GM12878 (cell line): ENCODE data around the gene SPATA31C1. TPM values are rescaled to one million over a fixed set of nuclear protein-coding genes. Genes with fewer than 3 reads are reported as not detected.

Experiments used
- ATAC-seq: fragments of 200-7000 bp; cut with Tn5 transposase; 3 replicates; pipeline ENCODE4 v1.9.1; 2020; ENCODE audit warnings: mild to moderate bottlenecking, moderate library complexity
- BruUV-seq: library from RNA; stranded (reverse); fragments of 400-500 nt; replicated peaks from 2 replicates; lab custom pipeline; 2021; lab: Mats Ljungman, UMichigan
- CTCF ChIA-PET: fragments of 300-600 bp; sonication (Branson Sonifier 250); formaldehyde crosslinking; extraction: SDS; loops from one replicate; lab custom pipeline; 2021; ENCODE audit warnings: inconsistent platforms; lab: Yijun Ruan, JAX
- POLR2A ChIA-PET: fragments of 350-600 bp; formaldehyde crosslinking; extraction: SDS; loops from one replicate; lab custom pipeline; 2021; ENCODE audit warnings: inconsistent platforms; lab: Charles Lee
- RAD21 ChIA-PET: fragments of 300-600 bp; sonication (Branson Sonifier 250); formaldehyde crosslinking; loops from one replicate; lab custom pipeline; 2023; ENCODE audit warnings: antibody characterized with exemption; ENCODE audit not compliant: unreplicated experiment; lab: Charles Lee
- SMC1A ChIA-PET: fragments of 300-600 bp; sonication (Branson Sonifier 250); formaldehyde crosslinking; loops from one replicate; lab custom pipeline; 2023; ENCODE audit not compliant: unreplicated experiment, uncharacterized antibody; lab: Charles Lee
- DNase-seq: peaks from one replicate; pipeline ENCODE4 v3.0.0-alpha.2; 2011; ENCODE audit warnings: low read depth, low spot score
- FAIRE-seq: peaks from 3 replicates; lab custom pipeline; 2011; peaks lifted over from hg19 to GRCh38; lab: Jason Lieb, UNC
- H2AFZ ChIP-seq: 2 replicates; pipeline ENCODE4 v1.6.0; 2011; ENCODE audit warnings: low read depth, low read length, control low read depth; ENCODE audit not compliant: control insufficient read depth
- H3K27ac ChIP-seq: 2 replicates; pipeline ENCODE4 v1.5.1; 2011; ENCODE audit warnings: control low read depth; ENCODE audit not compliant: control insufficient read depth, insufficient read depth
- H3K27me3 ChIP-seq, 2 experiments: replicated peaks in 1 of 2; 2 replicates each; pipeline versions ENCODE4 v1.6.0 to v1.6.1; 2011; ENCODE audit warnings: low read length in 1 of 2; ENCODE audit not compliant: control insufficient read depth in 2 of 2, insufficient read depth in 2 of 2
- H3K36me3 ChIP-seq, 2 experiments: 2 replicates each; pipeline ENCODE4 v1.5.1; 2011; ENCODE audit warnings: low read length in 1 of 2; ENCODE audit not compliant: control insufficient read depth in 2 of 2, insufficient read depth in 2 of 2
- H3K4me1 ChIP-seq: 2 replicates; pipeline ENCODE4 v1.6.1; 2011; ENCODE audit warnings: mild to moderate bottlenecking, low read length, moderate library complexity, mixed read lengths; ENCODE audit not compliant: control insufficient read depth, insufficient read depth
- H3K4me2 ChIP-seq: 2 replicates; pipeline ENCODE4 v1.6.0; 2011; ENCODE audit warnings: control low read depth; ENCODE audit not compliant: control insufficient read depth, insufficient read depth
- H3K4me3 ChIP-seq: fragments of 200-600 bp; sonication (generic); 2 replicates; pipeline ENCODE4 v1.5.1; 2016
- H3K79me2 ChIP-seq: 2 replicates; pipeline ENCODE4 v1.6.0; 2011; ENCODE audit warnings: low read length; ENCODE audit not compliant: control insufficient read depth, insufficient read depth
- H3K9ac ChIP-seq: 2 replicates; pipeline ENCODE4 v1.8.0; 2011; ENCODE audit warnings: low read length, control low read depth, mixed read lengths; ENCODE audit not compliant: control insufficient read depth, insufficient read depth
- H3K9me3 ChIP-seq: replicated peaks from 3 replicates; pipeline ENCODE4 v1.5.1; 2011; ENCODE audit warnings: mild to moderate bottlenecking, low read length; ENCODE audit not compliant: control insufficient read depth, insufficient read depth
- H4K20me1 ChIP-seq: 2 replicates; pipeline ENCODE4 v1.6.0; 2011; ENCODE audit not compliant: control insufficient read depth, insufficient read depth
- BACH1 ChIP-seq: fragments of 450-650 bp; IDR thresholded peaks from 2 replicates; pipeline ENCODE4 v1.6.1; 2017; ENCODE audit warnings: mild to moderate bottlenecking, borderline replicate concordance
- BHLHE40 ChIP-seq, 2 experiments: fragments of 450-650 bp in 1 of 2; IDR thresholded peaks; 2 replicates each; pipeline ENCODE4 v1.6.1; 2011 to 2017; ENCODE audit warnings: low read depth in 2 of 2, borderline replicate concordance in 1 of 2, improper control_type of control experiment in 1 of 2, low read length in 1 of 2, mild to moderate bottlenecking in 1 of 2
- EZH2 ChIP-seq: IDR thresholded peaks from 2 replicates; pipeline ENCODE4 v1.6.1; 2012; ENCODE audit warnings: low read depth, mild to moderate bottlenecking, control low read depth, inconsistent platforms, low read length, borderline replicate concordance; ENCODE audit not compliant: control insufficient read depth
- GABPA ChIP-seq: IDR thresholded peaks from 2 replicates; pipeline ENCODE4 v1.6.1; 2014; ENCODE audit warnings: antibody characterized with exemption, low read depth, mild to moderate bottlenecking, inconsistent platforms
- HCFC1 ChIP-seq: fragments of 150-350 bp; IDR thresholded peaks from 2 replicates; pipeline ENCODE4 v1.6.1; 2014; ENCODE audit warnings: low read length
- HDAC6 ChIP-seq: fragments of 200-600 bp; sonication (generic); IDR thresholded peaks from one replicate; pipeline ENCODE4 v1.8.0; 2017; ENCODE audit warnings: antibody characterized with exemption; ENCODE audit not compliant: unreplicated experiment
- JUND ChIP-seq: IDR thresholded peaks from 2 replicates; pipeline ENCODE4 v1.6.1; 2012; ENCODE audit warnings: low read depth, mild to moderate bottlenecking, low read length, improper control_type of control experiment, moderate library complexity
- LARP7 ChIP-seq: fragments of 450-650 bp; IDR thresholded peaks from 2 replicates; pipeline ENCODE4 v1.6.1; 2017; ENCODE audit warnings: mild to moderate bottlenecking
- MTA2 ChIP-seq: fragments of 450-650 bp; IDR thresholded peaks from 2 replicates; pipeline ENCODE4 v1.6.1; 2016; ENCODE audit warnings: low read depth, mild to moderate bottlenecking, moderate library complexity
- MXI1 ChIP-seq: fragments of 150-350 bp; IDR thresholded peaks from 2 replicates; pipeline ENCODE4 v1.6.1; 2011; ENCODE audit warnings: low read depth, mild to moderate bottlenecking, inconsistent platforms, low read length, improper control_type of control experiment
- NFYB ChIP-seq: IDR thresholded peaks from 2 replicates; pipeline ENCODE4 v1.6.1; 2011; ENCODE audit warnings: low read depth, mild to moderate bottlenecking, low read length, improper control_type of control experiment, moderate library complexity; ENCODE audit not compliant: insufficient read depth
- NR2C2 ChIP-seq: IDR thresholded peaks from 2 replicates; pipeline ENCODE4 v1.6.1; 2011; ENCODE audit warnings: borderline replicate concordance, low read depth; ENCODE audit not compliant: control insufficient read depth, insufficient read length
- RELA ChIP-seq: fragments of 450-650 bp; IDR thresholded peaks from 2 replicates; pipeline ENCODE4 v1.8.0; 2014; ENCODE audit warnings: borderline replicate concordance; ENCODE audit not compliant: partially characterized antibody
- RFX5 ChIP-seq: IDR thresholded peaks from 2 replicates; pipeline ENCODE4 v1.6.1; 2011; ENCODE audit warnings: low read depth, low read length, improper control_type of control experiment
- SMARCA5 ChIP-seq: fragments of 450-650 bp; IDR thresholded peaks from 2 replicates; pipeline ENCODE4 v1.6.1; 2017; ENCODE audit warnings: mild to moderate bottlenecking
- SMC3 ChIP-seq: IDR thresholded peaks from 2 replicates; pipeline ENCODE4 v1.6.1; 2011; ENCODE audit warnings: low read length, improper control_type of control experiment, borderline replicate concordance
- STAT3 ChIP-seq: IDR thresholded peaks from 2 replicates; pipeline ENCODE4 v1.6.1; 2011; ENCODE audit warnings: low read depth, low read length, improper control_type of control experiment
- YY1 ChIP-seq: IDR thresholded peaks from 2 replicates; pipeline ENCODE4 v1.6.1; 2011; ENCODE audit warnings: low read depth, mild to moderate bottlenecking, low read length
- ZNF274 ChIP-seq: IDR thresholded peaks from one replicate; pipeline ENCODE4 v1.8.0; 2011; ENCODE audit not compliant: insufficient read length, insufficient read depth
- WGBS: methylation state at CpG from one replicate; pipeline ENCODE4 v1.1.6; 2016; ENCODE audit warnings: low lambda C conversion rate; ENCODE audit not compliant: insufficient replicate concordance, insufficient coverage; ENCODE audit errors: missing lambda C conversion rate; 5-methylcytosine and 5-hydroxymethylcytosine counted together
- in situ Hi-C: fragments of 300-500 bp; cut with MboI; formaldehyde crosslinking; loops from 9 replicates; pipeline ENCODE4 v1.14.3; 2018; ENCODE audit warnings: mixed read lengths
- intact Hi-C: fragments of 100-400 bp; cut with micrococcal nuclease; formaldehyde crosslinking; loops from one replicate; pipeline ENCODE4 v1.14.2; 2022; ENCODE audit not compliant: unreplicated experiment
- polyA plus RNA-seq, 11 experiments: library from polyadenylated mRNA; depleted of rRNA in 4 of 11; unstranded in 6 of 11; stranded (reverse) in 5 of 11; fragments of >200 nt; fragmentation: Nextera tagmentation in 4 of 11; fragmentation: Illumina TruSeq in 1 of 11; extraction: Ambion mirVana in 4 of 11; extraction: Trizol in 1 of 11; gene quantifications; 1 replicate in 1 of 11; 2 replicates in 10 of 11; pipeline versions ENCODE4 v1.2.1 to v1.2.3, GENCODE V29; 2011 to 2016; ENCODE audit warnings: inconsistent platforms in 2 of 11, missing spikeins in 2 of 11, low read depth in 1 of 11
- total RNA-seq, 4 experiments: library from RNA; depleted of rRNA in 3 of 4; stranded (reverse); fragments of >200 nt in 3 of 4; fragmentation: Illumina TruSeq in 1 of 4; extraction: Trizol in 1 of 4; gene quantifications; 2 replicates each; pipeline versions ENCODE4 v1.2.1 to v1.2.3, GENCODE V29; 2013 to 2021

The SPATA31C1 gene
- total and polyA plus RNA-seq, 10 of the 15 experiments (the other 5 are each of a cell fraction or from before 2014, with no cell fraction given): not detected

DNA sequence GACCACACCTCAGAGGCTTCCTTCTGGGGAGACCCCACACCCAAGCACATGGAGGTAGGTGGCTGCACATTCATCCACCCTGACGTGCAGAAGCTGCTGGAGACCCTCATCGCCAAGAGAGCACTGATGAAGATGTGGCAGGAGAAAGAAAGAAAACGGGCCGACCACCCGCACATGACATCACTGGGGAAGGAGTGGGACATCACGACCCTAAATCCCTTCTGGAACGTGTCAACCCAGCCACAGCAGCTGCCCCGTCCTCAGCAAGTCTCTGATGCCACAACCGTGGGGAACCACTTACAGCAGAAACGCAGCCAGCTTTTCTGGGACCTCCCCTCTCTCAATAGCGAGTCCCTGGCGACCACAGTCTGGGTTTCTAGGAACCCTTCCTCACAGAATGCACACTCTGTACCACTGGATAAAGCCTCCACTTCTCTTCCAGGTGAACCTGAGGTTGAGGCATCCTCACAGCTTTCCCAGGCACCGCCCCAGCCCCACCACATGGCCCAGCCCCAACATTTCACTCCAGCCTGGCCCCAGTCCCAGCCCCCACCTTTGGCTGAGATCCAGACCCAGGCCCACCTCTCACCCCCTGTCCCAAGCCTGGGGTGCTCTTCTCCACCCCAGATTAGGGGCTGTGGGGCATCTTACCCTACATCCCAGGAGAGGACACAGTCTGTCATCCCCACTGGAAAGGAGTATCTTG is 32.1 kb upstream of the SPATA31C1 start:
- Histone ChIP-seq H3K27me3 (no peaks in the 10 kb centered on the region), H3K9ac (no peak overlapping the region), H3K4me2 (no peak overlapping the region), H3K36me3 (no peaks in the 10 kb centered on the region), H3K4me1 (no peaks in the 10 kb centered on the region), H4K20me1 (no peaks in the 10 kb centered on the region), H3K27ac (no peak overlapping the region), H3K4me3 (no peak overlapping the region), H3K79me2 (no peaks in the 10 kb centered on the region), H2AFZ (no peak overlapping the region), H3K9me3 (no peaks in the 10 kb centered on the region)
- TF ChIP-seq RFX5: no peak
- no peak for TF ChIP-seq RELA
- TF ChIP-seq MTA2: no peak
- no peak for TF ChIP-seq GABPA
- TF ChIP-seq SMARCA5: no peak
- TF ChIP-seq EZH2: no peak
- no peak for TF ChIP-seq STAT3
- TF ChIP-seq HDAC6: no peak
- no peak for TF ChIP-seq SMC3
- TF ChIP-seq NR2C2: no peak
- no peak for TF ChIP-seq BHLHE40 (IDR thresholded peaks at IDR 0.05; ENCODE audit: borderline replicate concordance in 1 of 2, low read depth in 2 of 2, low read length in 1 of 2)
- no peak for TF ChIP-seq BACH1
- no peak for TF ChIP-seq ZNF274
- no peak for TF ChIP-seq HCFC1
- no peak for TF ChIP-seq LARP7
- no peak for TF ChIP-seq JUND
- TF ChIP-seq YY1: no peak
- no peak for TF ChIP-seq NFYB
- no peak for TF ChIP-seq MXI1
- in situ Hi-C loops (no loop called here), intact Hi-C loops (no loop called here)
- WGBS: 27% methylated on average over 13 of the region's 13 CpGs
- no peak for ATAC-seq
- SMC1A ChIA-PET: no interaction called here
- POLR2A ChIA-PET: no interaction called here
- CTCF ChIA-PET: no interaction called here
- no TSS peak for BruUV-seq
- RAD21 ChIA-PET: no interaction called here
- no peak for FAIRE-seq
- DNase-seq: no peak
